ENCODE data around the gene PPP1R8.
"Not testable (repeated sequence)": the region's sequence is repeated elsewhere in the genome, so short reads cannot be mapped to it uniquely, and the experiment has no call there.

PPP1R8 gene

GRCh38 chr1:27830621-27831440 lies at the start of gene PPP1R8:
Gene PPP1R8 (plus strand): TSS chr1:27830782. CDS start chr1:27830836, 54 bp downstream.
- DNase-seq (ENCODE audit: low spot score): peak; percentile 97

- DNase-seq (ENCODE audit: low spot score): no peak
These were observed 47.6 kb upstream of the PPP1R8 start for GRCh38 chr1:27782950-27783349.

- no peak for DNase-seq (ENCODE audit: low spot score)
These were observed 45.9 kb upstream of the PPP1R8 start for GRCh38 chr1:27784700-27785099.

GRCh38 chr1:27785781-27786455 lies 44.7 kb upstream of the PPP1R8 start:
- no peak for DNase-seq (ENCODE audit: low spot score)

- DNase-seq (ENCODE audit: low spot score): no peak
These were observed 42.7 kb upstream of the PPP1R8 start for GRCh38 chr1:27787895-27788294.

- no peak for DNase-seq (ENCODE audit: low spot score)
These were observed 41.0 kb upstream of the PPP1R8 start for GRCh38 chr1:27789540-27790041.

GRCh38 chr1:27790270-27790669 lies 40.3 kb upstream of the PPP1R8 start:
- DNase-seq (ENCODE audit: low spot score): not testable (repeated sequence)

GRCh38 chr1:27795601-27796000 lies 35.0 kb upstream of the PPP1R8 start:
- DNase-seq (ENCODE audit: low spot score): no peak

- no peak for DNase-seq (ENCODE audit: low spot score)
These were observed 25.8 kb upstream of the PPP1R8 start for GRCh38 chr1:27804791-27805190.

- DNase-seq (ENCODE audit: low spot score): no peak
These were observed 23.8 kb upstream of the PPP1R8 start for GRCh38 chr1:27806758-27807157.

- DNase-seq (ENCODE audit: low spot score): no peak
These were observed 23.2 kb upstream of the PPP1R8 start for GRCh38 chr1:27807385-27807784.

GRCh38 chr1:27808131-27808530 lies 22.5 kb upstream of the PPP1R8 start:
- not testable (repeated sequence) for DNase-seq (ENCODE audit: low spot score)

- no peak for DNase-seq (ENCODE audit: low spot score)
These were observed 20.7 kb upstream of the PPP1R8 start for GRCh38 chr1:27809883-27810282.

GRCh38 chr1:27811741-27812500 lies 18.7 kb upstream of the PPP1R8 start:
- DNase-seq (ENCODE audit: low spot score): no peak

- DNase-seq (ENCODE audit: low spot score): no peak
These were observed 13.5 kb upstream of the PPP1R8 start for GRCh38 chr1:27816921-27817630.

GRCh38 chr1:27821761-27822315 lies 8.7 kb upstream of the PPP1R8 start:
- no peak for DNase-seq (ENCODE audit: low spot score)

GRCh38 chr1:27823784-27824183 lies 6.8 kb upstream of the PPP1R8 start:
- no peak for DNase-seq (ENCODE audit: low spot score)

- no peak for DNase-seq (ENCODE audit: low spot score)
These were observed 6.2 kb upstream of the PPP1R8 start for GRCh38 chr1:27824411-27824810.

- DNase-seq (ENCODE audit: low spot score): not testable (repeated sequence)
These were observed 1.1 kb upstream of the PPP1R8 start for GRCh38 chr1:27829339-27829960.

- peak; percentile 46 for DNase-seq (ENCODE audit: low spot score)
These were observed 1.2 kb downstream of the PPP1R8 start for GRCh38 chr1:27831568-27832410.
